Measurements from ENCODE around the gene COPS7B.

The COPS7B gene

GRCh38 chr2:231821908-231822307 lies 35.7 kb downstream of the COPS7B start:
- no peak for TF ChIP-seq CTCF (IDR thresholded peaks at IDR 0.05)

GRCh38 chr2:231853105-231853504 lies 66.9 kb downstream of the COPS7B start:
- TF ChIP-seq CTCF (IDR thresholded peaks at IDR 0.05) = no peak

GRCh38 chr2:231854616-231855125 lies 68.4 kb downstream of the COPS7B start:
- TF ChIP-seq CTCF (IDR thresholded peaks at IDR 0.05) = no peak

GRCh38 chr2:231856959-231857358 lies 70.7 kb downstream of the COPS7B start:
- TF ChIP-seq CTCF (IDR thresholded peaks at IDR 0.05) = no peak

Measured in LNCAP (cell line).